A549 (cell line): ENCODE data around the gene CHTOP. TPM values are rescaled to one million over a fixed set of nuclear protein-coding genes. Genes with fewer than 3 reads are reported as not detected.

ENCODE experiments used
- ATAC-seq, 2 experiments: fragments of 200-7000 bp in 1 of 2; fragments of >200 bp in 1 of 2; cut with Nextera tagmentation in 1 of 2; cut with Tn5 transposase in 1 of 2; 3 replicates each; pipeline versions ENCODE4 v1.8.0 to v1.9.1; 2018 to 2020; ENCODE audit warnings: mild to moderate bottlenecking in 1 of 2, moderate library complexity in 1 of 2
- CTCF ChIA-PET: fragments of 300-600 bp; sonication (Branson Sonifier 250); formaldehyde crosslinking; extraction: SDS; loops from one replicate; lab custom pipeline; 2021; ENCODE audit warnings: antibody characterized with exemption, inconsistent platforms; lab: Yijun Ruan, JAX
- POLR2A ChIA-PET: fragments of 350-600 bp; formaldehyde crosslinking; extraction: SDS; loops from one replicate; lab custom pipeline; 2021; ENCODE audit warnings: antibody characterized with exemption, inconsistent platforms; lab: Yijun Ruan, JAX
- DNase-seq, 2 experiments: peaks; one replicate each; pipeline versions ENCODE4 v3.0.0 to v3.0.0-alpha.2; 2011 to 2016; ENCODE audit warnings: low read depth in 1 of 2, low spot score in 1 of 2
- FAIRE-seq: peaks from 2 replicates; lab custom pipeline; 2011; peaks lifted over from hg19 to GRCh38; lab: Jason Lieb, UNC
- H3K27ac ChIP-seq, 2 experiments: fragments of >200 bp; sonication (Bioruptor Twin); formaldehyde crosslinking; 3 replicates each; pipeline ENCODE4 v1.5.1; 2016 to 2017
- H3K4me1 ChIP-seq: fragments of >200 bp; sonication (Bioruptor Twin); formaldehyde crosslinking; 3 replicates; pipeline ENCODE4 v1.6.1; 2016
- H3K4me2 ChIP-seq: fragments of >200 bp; sonication (Bioruptor Twin); formaldehyde crosslinking; 3 replicates; pipeline ENCODE4 v1.6.1; 2016
- H3K4me3 ChIP-seq: fragments of >200 bp; sonication (Bioruptor Twin); formaldehyde crosslinking; 3 replicates; pipeline ENCODE4 v1.5.1; 2016
- H3K9me3 ChIP-seq: fragments of >200 bp; sonication (Bioruptor Twin); formaldehyde crosslinking; 3 replicates; pipeline ENCODE4 v1.6.1; 2016
- ATOH8 ChIP-seq: fragments of 250-450 bp; sonication (Bioruptor Pico); IDR thresholded peaks from 2 replicates; pipeline ENCODE4 v1.5.0; 2020; ENCODE audit warnings: low read depth, mild to moderate bottlenecking, moderate library complexity
- CEBPB ChIP-seq, 2 experiments: fragments of >200 bp in 1 of 2; sonication (Bioruptor Twin) in 1 of 2; formaldehyde crosslinking in 1 of 2; IDR thresholded peaks; 2 replicates each; pipeline ENCODE4 v1.6.1; 2012 to 2016
- CHD2 ChIP-seq: fragments of 150-350 bp; IDR thresholded peaks from 2 replicates; pipeline ENCODE4 v1.6.1; 2014; ENCODE audit warnings: low read length; ENCODE audit not compliant: partially characterized antibody
- CHD4 ChIP-seq: fragments of 200-600 bp; sonication (generic); IDR thresholded peaks from 2 replicates; pipeline ENCODE4 v1.6.1; 2016; ENCODE audit warnings: antibody characterized with exemption, mild to moderate bottlenecking, borderline replicate concordance
- EHF ChIP-seq: fragments of 250-450 bp; sonication (Bioruptor Pico); IDR thresholded peaks from 2 replicates; pipeline ENCODE4 v1.5.0; 2020; ENCODE audit warnings: mild to moderate bottlenecking
- EHMT2 ChIP-seq: fragments of 200-600 bp; sonication (generic); IDR thresholded peaks from 2 replicates; pipeline ENCODE4 v1.6.1; 2016; ENCODE audit warnings: antibody characterized with exemption, low read depth, mild to moderate bottlenecking, moderate library complexity
- EP300 ChIP-seq, 2 experiments: fragments of >200 bp; sonication (Bioruptor Twin); formaldehyde crosslinking; IDR thresholded peaks; 2 replicates in 1 of 2; 3 replicates in 1 of 2; pipeline ENCODE4 v1.6.1; 2016 to 2017
- ESRRA ChIP-seq: fragments of 150-350 bp; IDR thresholded peaks from 2 replicates; pipeline ENCODE4 v1.6.1; 2014; ENCODE audit warnings: mild to moderate bottlenecking, low read length, borderline replicate concordance
- FOSB ChIP-seq: fragments of 250-450 bp; sonication (Bioruptor Pico); IDR thresholded peaks from 2 replicates; pipeline ENCODE4 v1.5.0; 2020; ENCODE audit warnings: mild to moderate bottlenecking, moderate library complexity
- GATA3 ChIP-seq: IDR thresholded peaks from 2 replicates; pipeline ENCODE4 v1.6.1; 2012; ENCODE audit warnings: borderline replicate concordance
- HDAC2 ChIP-seq: fragments of 200-600 bp; sonication (generic); IDR thresholded peaks from 2 replicates; pipeline ENCODE4 v1.6.1; 2016
- HES2 ChIP-seq: fragments of >200 bp; sonication (Bioruptor Twin); formaldehyde crosslinking; IDR thresholded peaks from 2 replicates; pipeline ENCODE4 v1.6.1; 2016
- HEYL ChIP-seq: fragments of 250-450 bp; sonication (Bioruptor Pico); IDR thresholded peaks from 2 replicates; pipeline ENCODE4 v1.8.0; 2021; ENCODE audit warnings: mild to moderate bottlenecking, moderate library complexity
- HOXA7 ChIP-seq: fragments of 250-450 bp; sonication (Bioruptor Pico); IDR thresholded peaks from 2 replicates; pipeline ENCODE4 v1.5.0; 2020; ENCODE audit warnings: mild to moderate bottlenecking, moderate library complexity
- JUN ChIP-seq, 2 experiments: fragments of >200 bp; sonication (Bioruptor Twin); formaldehyde crosslinking; IDR thresholded peaks; 2 replicates in 1 of 2; 3 replicates in 1 of 2; pipeline ENCODE4 v1.6.1; 2016 to 2017
- JUNB ChIP-seq: fragments of >200 bp; sonication (Bioruptor Twin); formaldehyde crosslinking; IDR thresholded peaks from 2 replicates; pipeline ENCODE4 v1.6.1; 2016
- MAZ ChIP-seq: fragments of 150-350 bp; IDR thresholded peaks from 2 replicates; pipeline ENCODE4 v1.6.1; 2014; ENCODE audit warnings: antibody characterized with exemption, low read depth, low read length, borderline replicate concordance
- NFE2L2 ChIP-seq: fragments of 150-350 bp; conservative IDR thresholded peaks from 2 replicates; pipeline ENCODE4 v1.6.1; 2014; ENCODE audit warnings: low read length
- NPAS2 ChIP-seq: fragments of 250-450 bp; sonication (Bioruptor Pico); IDR thresholded peaks from 2 replicates; pipeline ENCODE4 v1.8.0; 2022; ENCODE audit warnings: mild to moderate bottlenecking, moderate library complexity, borderline replicate concordance
- POLR2A ChIP-seq: IDR thresholded peaks from 2 replicates; pipeline ENCODE4 v1.6.1; 2012; ENCODE audit warnings: mild to moderate bottlenecking, low read length
- RARB ChIP-seq: fragments of 250-450 bp; sonication (Bioruptor Pico); IDR thresholded peaks from 2 replicates; pipeline ENCODE4 v1.8.0; 2021; ENCODE audit warnings: mild to moderate bottlenecking, moderate library complexity
- RCOR1 ChIP-seq: fragments of 150-350 bp; IDR thresholded peaks from 2 replicates; pipeline ENCODE4 v1.6.1; 2014; ENCODE audit warnings: antibody characterized with exemption, low read length, low read depth
- RNF2 ChIP-seq: fragments of 200-600 bp; sonication (generic); IDR thresholded peaks from 2 replicates; pipeline ENCODE4 v1.6.1; 2016; ENCODE audit warnings: low read depth, mild to moderate bottlenecking, antibody characterized with exemption, moderate library complexity, borderline replicate concordance
- SMC3 ChIP-seq: fragments of >200 bp; sonication (Bioruptor Twin); formaldehyde crosslinking; IDR thresholded peaks from 3 replicates; pipeline ENCODE4 v1.6.1; 2018; ENCODE audit warnings: inconsistent platforms
- TFCP2L1 ChIP-seq: fragments of 250-450 bp; sonication (Bioruptor Pico); IDR thresholded peaks from 2 replicates; pipeline ENCODE4 v1.5.0; 2021; ENCODE audit warnings: mild to moderate bottlenecking
- TP53 ChIP-seq: fragments of 250-450 bp; sonication (Bioruptor Pico); IDR thresholded peaks from 2 replicates; pipeline ENCODE4 v1.5.0; 2021; ENCODE audit warnings: mild to moderate bottlenecking, moderate library complexity
- ZNF302 ChIP-seq: fragments of 250-450 bp; sonication (Bioruptor Pico); IDR thresholded peaks from 2 replicates; pipeline ENCODE4 v1.9.0; 2021; ENCODE audit warnings: inconsistent platforms, mild to moderate bottlenecking, moderate library complexity
- ZSCAN20 ChIP-seq: fragments of 250-450 bp; sonication (Bioruptor Pico); IDR thresholded peaks from 2 replicates; pipeline ENCODE4 v1.8.0; 2022; ENCODE audit warnings: mild to moderate bottlenecking, moderate library complexity
- WGBS: methylation state at CpG from one replicate; pipeline ENCODE4 v1.1.6; 2017; ENCODE audit errors: missing lambda C conversion rate; 5-methylcytosine and 5-hydroxymethylcytosine counted together
- polyA plus RNA-seq, 4 experiments: library from polyadenylated mRNA; depleted of rRNA in 3 of 4; stranded (reverse); fragments of >200 nt; fragmentation: RNase III in 1 of 4; extraction: RNeasy Plus Mini Kit Qiagen cat#74134 plus additional on column Dnase treatment in 1 of 4; gene quantifications; 2 replicates in 3 of 4; 3 replicates in 1 of 4; pipeline ENCODE4 v1.2.3, GENCODE V29; 2011 to 2017
- TF ChIP-seq, protein P1 (sequence below): IDR thresholded peaks from 2 replicates; pipeline ENCODE4 v1.6.1; 2012
- TF ChIP-seq, protein P2 (sequence below): fragments of 250-450 bp; sonication (Bioruptor Pico); IDR thresholded peaks from 2 replicates; pipeline ENCODE4 v1.5.0; 2021; ENCODE audit warnings: mild to moderate bottlenecking, moderate library complexity, borderline replicate concordance
- TF ChIP-seq, protein P3 (sequence below): fragments of 200-600 bp; sonication (generic); IDR thresholded peaks from 2 replicates; pipeline ENCODE4 v1.6.1; 2016; ENCODE audit warnings: antibody characterized with exemption, mild to moderate bottlenecking, moderate library complexity

CHTOP gene
- polyA plus RNA-seq, 2 of the 4 experiments (the other 2 are of a cell fraction), result 79.2 to 98.1 TPM

- ChIA-PET POLR2A (no interaction called here), CTCF (interaction anchor here (1.3 kb wide), 1 partner anchor 9 kb away, joined by 3 read pairs; no protein-coding TSS in a partner anchor)
- 82% methylated on average over 7 of the region's 7 CpGs for WGBS
- peaks cover 16% of the 10 kb centered on the region; the same call in 2 of the 3 replicates for H3K4me1 ChIP-seq
- no peaks in the 10 kb centered on the region for H3K9me3 ChIP-seq
- no peak for FAIRE-seq
- no peak overlapping the region for H3K4me3 ChIP-seq
- no peak overlapping the region for H3K4me2 ChIP-seq
- no peak for DNase-seq
- TF ChIP-seq CHD4 (no peak), RARB (CRISPR knock-in tag) (no peak), NFE2L2 (no peak), RCOR1 (no peak), SMC3 (no peak), HES2 (no peak), FOSB (no peak), HDAC2 (no peak), CEBPB (IDR thresholded peaks at IDR 0.05) (no peak), JUNB (no peak), ATOH8 (CRISPR knock-in tag) (no peak), POLR2A (no peak), RNF2 (no peak), HOXA7 (no peak), HEYL (no peak), CHD2 (no peak), EHMT2 (no peak), TFCP2L1 (CRISPR knock-in tag) (no peak), ZNF302 (CRISPR knock-in tag) (no peak)
- H3K27ac ChIP-seq, result no peak overlapping the region
- ATAC-seq, result no peak
Measured at GRCh38 chr1:153682730-153683129, 48.9 kb downstream of the CHTOP start.

- no peak overlapping the region for H3K27ac ChIP-seq
- ATAC-seq (peak; percentile 21 to 39; a peak in 3 of 6 replicates), DNase-seq (peak in 1 of 2 experiments; percentile 43), FAIRE-seq (no peak)
- TF ChIP-seq ESRRA (no peak), MAZ (no peak), NFE2L2 (no peak), CHD4 (no peak), EHF (no peak), HES2 (no peak), GATA3 (no peak), JUNB (no peak), EP300 (IDR thresholded peaks at IDR 0.05) (no peak), POLR2A (no peak), CHD2 (no peak), ZSCAN20 (CRISPR knock-in tag) (no peak), TFCP2L1 (CRISPR knock-in tag) (no peak), NPAS2 (no peak), JUN (IDR thresholded peaks at IDR 0.05) (no peak), TP53 (no peak), RARB (CRISPR knock-in tag) (no peak)
- TF ChIP-seq, protein P1, sequence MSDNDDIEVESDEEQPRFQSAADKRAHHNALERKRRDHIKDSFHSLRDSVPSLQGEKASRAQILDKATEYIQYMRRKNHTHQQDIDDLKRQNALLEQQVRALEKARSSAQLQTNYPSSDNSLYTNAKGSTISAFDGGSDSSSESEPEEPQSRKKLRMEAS, result no peak
- TF ChIP-seq, protein P2, sequence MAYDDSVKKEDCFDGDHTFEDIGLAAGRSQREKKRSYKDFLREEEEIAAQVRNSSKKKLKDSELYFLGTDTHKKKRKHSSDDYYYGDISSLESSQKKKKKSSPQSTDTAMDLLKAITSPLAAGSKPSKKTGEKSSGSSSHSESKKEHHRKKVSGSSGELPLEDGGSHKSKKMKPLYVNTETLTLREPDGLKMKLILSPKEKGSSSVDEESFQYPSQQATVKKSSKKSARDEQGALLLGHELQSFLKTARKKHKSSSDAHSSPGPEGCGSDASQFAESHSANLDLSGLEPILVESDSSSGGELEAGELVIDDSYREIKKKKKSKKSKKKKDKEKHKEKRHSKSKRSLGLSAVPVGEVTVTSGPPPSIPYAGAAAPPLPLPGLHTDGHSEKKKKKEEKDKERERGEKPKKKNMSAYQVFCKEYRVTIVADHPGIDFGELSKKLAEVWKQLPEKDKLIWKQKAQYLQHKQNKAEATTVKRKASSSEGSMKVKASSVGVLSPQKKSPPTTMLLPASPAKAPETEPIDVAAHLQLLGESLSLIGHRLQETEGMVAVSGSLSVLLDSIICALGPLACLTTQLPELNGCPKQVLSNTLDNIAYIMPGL (CRISPR knock-in tag), result no peak
- TF ChIP-seq, protein P3, sequence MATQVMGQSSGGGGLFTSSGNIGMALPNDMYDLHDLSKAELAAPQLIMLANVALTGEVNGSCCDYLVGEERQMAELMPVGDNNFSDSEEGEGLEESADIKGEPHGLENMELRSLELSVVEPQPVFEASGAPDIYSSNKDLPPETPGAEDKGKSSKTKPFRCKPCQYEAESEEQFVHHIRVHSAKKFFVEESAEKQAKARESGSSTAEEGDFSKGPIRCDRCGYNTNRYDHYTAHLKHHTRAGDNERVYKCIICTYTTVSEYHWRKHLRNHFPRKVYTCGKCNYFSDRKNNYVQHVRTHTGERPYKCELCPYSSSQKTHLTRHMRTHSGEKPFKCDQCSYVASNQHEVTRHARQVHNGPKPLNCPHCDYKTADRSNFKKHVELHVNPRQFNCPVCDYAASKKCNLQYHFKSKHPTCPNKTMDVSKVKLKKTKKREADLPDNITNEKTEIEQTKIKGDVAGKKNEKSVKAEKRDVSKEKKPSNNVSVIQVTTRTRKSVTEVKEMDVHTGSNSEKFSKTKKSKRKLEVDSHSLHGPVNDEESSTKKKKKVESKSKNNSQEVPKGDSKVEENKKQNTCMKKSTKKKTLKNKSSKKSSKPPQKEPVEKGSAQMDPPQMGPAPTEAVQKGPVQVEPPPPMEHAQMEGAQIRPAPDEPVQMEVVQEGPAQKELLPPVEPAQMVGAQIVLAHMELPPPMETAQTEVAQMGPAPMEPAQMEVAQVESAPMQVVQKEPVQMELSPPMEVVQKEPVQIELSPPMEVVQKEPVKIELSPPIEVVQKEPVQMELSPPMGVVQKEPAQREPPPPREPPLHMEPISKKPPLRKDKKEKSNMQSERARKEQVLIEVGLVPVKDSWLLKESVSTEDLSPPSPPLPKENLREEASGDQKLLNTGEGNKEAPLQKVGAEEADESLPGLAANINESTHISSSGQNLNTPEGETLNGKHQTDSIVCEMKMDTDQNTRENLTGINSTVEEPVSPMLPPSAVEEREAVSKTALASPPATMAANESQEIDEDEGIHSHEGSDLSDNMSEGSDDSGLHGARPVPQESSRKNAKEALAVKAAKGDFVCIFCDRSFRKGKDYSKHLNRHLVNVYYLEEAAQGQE, result no peak
- POLR2A ChIA-PET, result interaction anchor here (0.6 kb wide), 1 partner anchor 17 kb away, joined by 3 read pairs; no protein-coding TSS in a partner anchor
- no peak overlapping the region for H3K4me3 ChIP-seq
- CTCF ChIA-PET, result interaction anchor here (1.0 kb wide), 2 partner anchors 11 to 303 kb away, joined by 3 to 4 read pairs; no protein-coding TSS in a partner anchor
- H3K9me3 ChIP-seq, result no peaks in the 10 kb centered on the region
- 0 out of 3 replicates have a peak overlapping the region, but pooled peaks have one; percentile 4 for H3K4me2 ChIP-seq
- peaks cover 10% of the 10 kb centered on the region; the same call in 1 of the 3 replicates for H3K4me1 ChIP-seq
- WGBS, result 59% methylated on average over 5 of the region's 5 CpGs
Measured at GRCh38 chr1:153683854-153684253, 50.0 kb downstream of the CHTOP start.
